Measurements from ENCODE around the gene PHKB. TPM values are rescaled to one million over a fixed set of nuclear protein-coding genes. Genes with fewer than 3 reads are reported as not detected.

PHKB gene
- total RNA-seq, 2 experiments from 2014 or later, result 37.5 to 39.3 TPM

GRCh38 chr16:47732523-47733111 lies 271.5 kb downstream of the PHKB start:
- ATAC-seq (ENCODE audit: low read depth), result peak; percentile 85
- H3K4me3 Mint-ChIP-seq, result no peak overlapping the region
- no peaks in the 10 kb centered on the region for H3K36me3 Mint-ChIP-seq
- H3K27me3 Mint-ChIP-seq, result peaks cover 12% of the 10 kb centered on the region
- H3K27ac Mint-ChIP-seq, result peak overlapping the region; percentile 5
- POLR2A ChIA-PET, result no interaction called here
- peaks cover 2% of the 10 kb centered on the region for H3K9me3 Mint-ChIP-seq
- no peak for DNase-seq
- H3K4me1 Mint-ChIP-seq, result peaks cover 10% of the 10 kb centered on the region

GRCh38 chr16:47734081-47734857 lies 273.1 kb downstream of the PHKB start:
- Mint-ChIP-seq H3K36me3 (no peaks in the 10 kb centered on the region), H3K4me1 (peaks cover 10% of the 10 kb centered on the region), H3K9me3 (peaks cover 2% of the 10 kb centered on the region), H3K27me3 (peaks cover 12% of the 10 kb centered on the region), H3K27ac (no peak overlapping the region), H3K4me3 (no peak overlapping the region)
- DNase-seq (no peak), ATAC-seq (ENCODE audit: low read depth) (no peak)
- POLR2A ChIA-PET, result no interaction called here

GRCh38 chr16:47734987-47735594 lies 274.0 kb downstream of the PHKB start:
- Mint-ChIP-seq H3K36me3 (no peaks in the 10 kb centered on the region), H3K27me3 (peaks cover 12% of the 10 kb centered on the region), H3K4me1 (peaks cover 10% of the 10 kb centered on the region), H3K9me3 (no peaks in the 10 kb centered on the region), H3K4me3 (no peak overlapping the region), H3K27ac (peak overlapping the region; percentile 34)
- POLR2A ChIA-PET, result no interaction called here
- DNase-seq (no peak), ATAC-seq (ENCODE audit: low read depth) (no peak)

- Mint-ChIP-seq H3K4me3 (no peak overlapping the region), H3K9me3 (peaks cover 1% of the 10 kb centered on the region), H3K27ac (no peak overlapping the region), H3K36me3 (no peaks in the 10 kb centered on the region), H3K27me3 (peaks cover 16% of the 10 kb centered on the region), H3K4me1 (no peaks in the 10 kb centered on the region)
- POLR2A ChIA-PET, result no interaction called here
- no peak for DNase-seq
- no peak for ATAC-seq (ENCODE audit: low read depth)
These were observed 289.2 kb downstream of the PHKB start for GRCh38 chr16:47750371-47750770.

Other genes with a start within 250 kb of the PHKB start
- 10 to 100 TPM; 22.1 to 24.9 TPM for gene ITFG1, start 268 bp upstream of the PHKB start, total RNA-seq

All from activated naive CD8-positive, alpha-beta T cell treated with anti-CD3 and anti-CD28 coated beads, Interleukin-2, amount 10 ng/mL, durations not matched to agents 7 days and 5 days (primary cell).